GM19328 (cell line): ENCODE measurements around the gene CCDC171.
"Not testable (repeated sequence)": the region's sequence is repeated elsewhere in the genome, so short reads cannot be mapped to it uniquely, and the experiment has no call there.

Experiments
- ATAC-seq: cut with Tn5 transposase; IDR thresholded peaks from one replicate; pipeline ENCODE4 v1.9.1; 2021; ENCODE audit warnings: mild to moderate bottlenecking, moderate library complexity; ENCODE audit not compliant: unreplicated experiment

The CCDC171 gene

DNA sequence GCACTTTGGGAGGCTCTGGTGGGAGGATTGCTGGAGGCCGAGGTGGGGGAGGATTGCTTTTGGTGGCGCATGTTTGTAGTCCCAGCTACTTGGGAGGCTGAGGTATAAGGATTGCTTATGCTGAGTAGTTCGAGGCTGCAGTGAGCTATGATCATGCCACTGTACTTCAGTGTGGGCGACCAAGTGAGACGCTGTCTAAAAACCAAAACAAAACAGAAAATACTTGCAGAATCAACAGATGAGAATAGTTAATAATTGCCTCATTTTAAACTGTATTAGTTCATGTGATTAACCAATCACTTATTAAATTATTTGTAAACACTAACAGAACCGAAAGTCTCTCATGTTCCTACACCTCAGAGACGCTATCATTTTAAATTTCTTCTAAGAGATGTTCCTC, 118.1 kb downstream of the CCDC171 start:
- no peak for ATAC-seq

GRCh38 chr9:15693701-15694100, 140.9 kb downstream of the CCDC171 start:
- ATAC-seq: no peak

DNA sequence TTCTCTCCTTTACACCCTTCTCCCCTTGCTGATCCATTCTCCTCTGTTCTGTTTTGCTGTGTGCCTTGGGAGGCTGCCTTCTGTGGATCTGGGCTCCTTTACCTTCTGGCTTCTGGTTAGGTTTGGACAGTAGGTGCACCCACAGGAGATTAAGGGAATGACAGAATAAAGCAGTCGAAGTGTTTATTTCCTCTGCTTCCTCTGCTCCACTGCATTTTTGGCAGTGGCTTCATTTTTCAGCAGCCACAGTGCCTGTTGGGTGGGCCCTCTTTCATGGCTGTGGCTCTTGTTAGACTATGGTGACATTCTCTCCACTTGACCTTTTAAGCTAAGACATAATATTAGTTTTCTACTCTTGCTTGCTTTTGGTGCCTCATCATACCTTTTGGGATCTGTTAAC, 144.1 kb downstream of the CCDC171 start:
- no peak for ATAC-seq

DNA sequence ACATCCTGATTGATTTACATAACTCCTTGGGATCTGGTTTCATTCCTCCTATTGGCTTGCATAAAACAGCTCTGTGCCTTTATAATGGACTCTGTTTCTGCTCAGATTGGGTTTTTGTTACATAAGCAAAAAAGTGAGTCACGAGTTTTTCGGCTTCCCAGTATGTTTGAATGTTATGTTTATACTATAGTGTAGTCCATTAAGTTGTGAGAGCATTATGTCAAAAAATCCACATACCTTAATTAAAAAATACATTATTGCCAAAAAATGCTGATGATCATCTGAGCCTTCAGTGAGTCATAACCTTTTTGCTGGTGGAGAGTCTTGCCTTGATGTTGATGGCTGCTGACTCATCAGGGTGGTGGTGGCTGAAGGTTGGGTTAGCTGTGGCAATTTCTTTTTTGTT, 144.6 kb downstream of the CCDC171 start:
- ATAC-seq: no peak

DNA sequence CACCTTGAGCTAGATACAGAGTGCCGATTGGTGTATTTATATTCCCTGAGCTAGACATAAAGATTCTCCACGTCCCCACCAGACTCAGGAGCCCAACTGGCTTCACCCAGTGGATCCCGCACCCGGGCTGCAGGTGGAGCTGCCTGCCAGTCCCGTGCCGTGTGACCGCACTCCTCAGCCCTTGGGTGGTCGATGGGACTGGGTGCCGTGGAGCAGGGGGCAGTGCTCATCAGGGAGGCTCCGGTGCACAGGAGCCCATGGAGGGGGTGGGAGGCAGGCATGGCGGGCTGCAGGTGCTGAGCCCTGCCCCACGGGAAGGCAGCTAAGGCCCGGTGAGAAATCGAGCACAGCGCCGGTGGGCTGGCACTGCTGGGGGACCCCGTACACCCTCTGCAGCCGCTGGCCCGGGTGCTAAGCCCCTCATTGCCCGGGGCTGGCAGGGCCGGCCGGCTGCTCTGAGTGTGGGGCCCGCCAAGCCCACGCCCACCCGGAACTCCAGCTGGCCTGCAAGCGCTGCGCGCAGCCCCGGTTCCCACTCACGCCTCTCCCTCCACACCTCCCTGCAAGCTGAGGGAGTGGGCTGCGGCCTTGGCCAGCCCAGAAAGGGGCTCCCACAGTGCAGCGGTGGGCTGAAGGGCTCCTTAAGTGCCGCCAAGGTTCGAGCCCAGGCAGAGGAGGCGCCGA, 147.2 kb downstream of the CCDC171 start:
- not testable (repeated sequence) for ATAC-seq

GRCh38 chr9:15707000-15707399, 154.2 kb downstream of the CCDC171 start:
- ATAC-seq: no peak

DNA sequence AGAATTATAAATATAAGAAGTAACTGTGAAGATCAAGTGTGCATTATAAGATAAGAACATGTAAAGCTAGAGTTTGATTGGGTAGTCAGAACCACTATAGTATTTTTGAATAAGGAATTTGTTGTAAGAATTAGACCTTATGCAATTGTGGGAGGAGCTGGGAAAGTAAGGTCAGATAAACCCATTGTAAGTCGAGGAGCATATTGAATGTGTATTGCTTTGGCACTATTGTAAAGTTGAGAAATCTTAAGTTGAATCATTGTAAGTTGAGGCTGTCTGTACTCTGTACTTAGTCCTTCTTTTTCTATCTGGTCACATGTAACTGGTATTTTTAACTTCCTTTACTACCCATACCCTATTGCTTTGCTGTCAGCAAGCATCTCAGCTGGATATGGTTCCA, 158.7 kb downstream of the CCDC171 start:
- no peak for ATAC-seq

DNA sequence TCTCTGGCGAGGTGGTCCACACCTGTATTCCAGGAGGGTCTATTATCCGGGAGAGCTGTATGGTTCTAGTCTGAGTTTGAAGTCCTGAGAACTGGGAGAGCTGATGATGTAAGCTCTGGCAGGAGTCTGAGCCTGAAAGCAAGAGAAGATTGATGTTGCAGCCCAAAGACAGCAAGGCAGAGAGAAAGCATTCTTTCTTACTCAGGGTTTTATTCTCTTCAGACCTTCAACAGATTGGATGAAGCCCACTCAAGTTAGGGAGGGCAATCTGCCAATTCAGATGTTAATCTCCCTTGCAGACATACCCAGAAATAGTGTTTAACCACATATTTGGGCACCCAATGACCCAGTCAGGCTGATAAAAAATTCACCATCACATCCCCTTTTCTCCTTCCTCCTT, 159.1 kb downstream of the CCDC171 start:
- no peak for ATAC-seq

- no peak for ATAC-seq
These were observed 161.9 kb downstream of the CCDC171 start for GRCh38 chr9:15714746-15715145.

DNA sequence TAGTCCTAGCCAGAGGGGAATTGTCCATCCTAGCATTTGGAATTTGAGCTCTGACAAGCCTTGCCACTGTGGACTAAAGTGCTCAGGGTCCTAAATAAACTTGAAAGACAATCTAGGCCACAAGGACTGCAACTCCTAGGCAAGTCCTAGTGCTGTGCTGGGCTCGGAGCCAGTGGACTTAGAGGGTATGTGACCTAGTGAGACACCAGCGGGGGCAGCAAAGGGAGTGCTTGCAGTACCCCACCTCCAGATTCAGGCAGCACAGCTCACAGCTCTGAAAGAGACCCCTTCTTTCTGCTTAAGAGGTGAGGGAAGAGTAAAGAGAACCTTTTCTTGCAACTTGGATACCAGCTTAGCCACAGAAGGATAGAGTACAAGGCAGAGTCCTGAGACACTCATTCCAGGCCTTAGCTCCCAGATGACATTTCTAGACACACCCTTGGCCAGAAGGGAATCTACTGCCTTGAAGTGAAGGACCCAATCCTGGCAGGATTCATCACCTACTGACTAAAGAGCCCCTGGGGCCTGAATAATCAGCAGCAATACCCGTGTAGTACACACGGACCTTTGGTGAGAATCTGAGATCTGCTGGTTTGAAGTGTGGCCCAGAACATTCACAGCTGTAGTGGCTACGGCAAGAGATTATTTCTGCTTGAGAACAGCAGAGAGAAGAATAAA, 164.6 kb downstream of the CCDC171 start:
- ATAC-seq: no peak

- ATAC-seq: no peak
These were observed 165.6 kb downstream of the CCDC171 start for GRCh38 chr9:15718423-15718822.

DNA sequence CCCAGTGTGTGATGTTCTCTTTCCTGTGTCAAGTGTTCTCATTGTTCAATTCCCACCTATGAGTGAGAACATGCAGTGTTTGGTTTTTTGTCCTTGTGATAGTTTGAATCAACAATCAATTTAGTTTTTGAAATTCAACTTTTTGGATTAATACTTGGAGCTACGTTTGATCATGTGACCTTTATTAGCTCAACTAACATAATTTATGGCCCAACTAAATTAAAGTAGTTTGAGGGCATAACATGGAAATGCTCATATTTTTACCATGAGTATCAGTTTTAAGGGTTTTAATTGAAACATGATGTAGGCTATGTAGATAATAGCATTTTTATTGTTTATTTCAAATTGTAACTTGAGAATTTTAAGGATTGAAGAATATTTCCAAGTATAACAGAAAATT, 168.0 kb downstream of the CCDC171 start:
- no peak for ATAC-seq

GRCh38 chr9:15722888-15723287, 170.0 kb downstream of the CCDC171 start:
- ATAC-seq: no peak

GRCh38 chr9:15724016-15724415, 171.2 kb downstream of the CCDC171 start:
- no peak for ATAC-seq

DNA sequence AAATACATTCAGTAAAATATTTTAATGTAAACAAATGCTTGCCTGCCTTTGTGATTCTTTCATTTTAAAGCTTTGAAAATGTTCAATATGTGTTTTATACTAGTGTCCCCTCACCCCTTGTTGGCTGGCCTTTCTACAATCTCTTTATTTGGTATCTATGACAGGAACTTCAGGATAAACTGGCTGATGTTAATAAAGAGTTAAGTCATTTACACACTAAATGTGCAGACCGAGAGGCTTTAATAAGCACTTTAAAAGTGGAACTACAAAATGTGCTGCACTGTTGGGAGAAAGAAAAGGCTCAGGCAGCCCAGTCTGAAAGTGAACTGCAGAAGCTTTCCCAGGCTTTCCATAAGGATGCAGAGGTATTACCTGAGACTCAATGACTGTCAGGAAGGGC, 171.8 kb downstream of the CCDC171 start:
- no peak for ATAC-seq

GRCh38 chr9:15725953-15726352, 173.1 kb downstream of the CCDC171 start:
- ATAC-seq: no peak

GRCh38 chr9:15729507-15729906, 176.7 kb downstream of the CCDC171 start:
- no peak for ATAC-seq

GRCh38 chr9:15735083-15735857, 182.4 kb downstream of the CCDC171 start:
- no peak for ATAC-seq

DNA sequence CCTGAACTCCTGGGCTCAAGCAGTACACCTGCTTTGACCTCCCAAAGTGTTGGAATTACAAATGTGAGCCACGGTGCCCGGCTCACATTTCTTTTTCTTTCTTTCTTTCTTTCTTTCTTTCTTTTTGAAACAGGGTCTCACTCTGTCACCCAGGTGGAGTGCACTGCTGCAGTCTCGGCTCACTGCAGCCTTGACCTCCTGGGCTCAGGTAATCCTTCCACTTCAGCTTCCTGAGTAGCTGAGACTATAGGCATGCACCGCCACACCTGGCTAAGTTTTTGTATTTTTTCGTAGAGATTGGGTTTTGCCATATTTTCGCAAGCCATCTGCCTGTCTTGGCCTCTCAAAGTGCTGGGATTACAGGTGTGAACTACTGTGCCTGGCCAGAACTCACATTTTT, 183.7 kb downstream of the CCDC171 start:
- ATAC-seq: no peak

GRCh38 chr9:15738011-15738410, 185.2 kb downstream of the CCDC171 start:
- ATAC-seq: no peak

GRCh38 chr9:15741015-15741414, 188.2 kb downstream of the CCDC171 start:
- no peak for ATAC-seq

GRCh38 chr9:15743512-15743911, 190.7 kb downstream of the CCDC171 start:
- no peak for ATAC-seq
